CD4-positive, alpha-beta T cell treated with Interleukin-12 subunit alpha and Interleukin-12 subunit beta, for 1 hour (primary cell): ENCODE data around the gene NATD1.

ENCODE experiments used
- DNase-seq: peaks from one replicate; pipeline ENCODE4 v3.0.0-alpha.2; 2020

The NATD1 gene

GRCh38 chr17:21252796-21253645 lies at the start of gene NATD1:
TSS of gene NATD1 (minus strand) at chr17:21253410. CDS start at chr17:21253264, 146 bp downstream.
- DNase-seq = peak; percentile 84

GRCh38 chr17:21301593-21302550 lies 48.7 kb upstream of the NATD1 start:
- DNase-seq = no peak

GRCh38 chr17:21300601-21301571 lies 47.7 kb upstream of the NATD1 start:
- no peak for DNase-seq

- DNase-seq = no peak
These were observed 46.9 kb upstream of the NATD1 start for GRCh38 chr17:21299981-21300600.

GRCh38 chr17:21298983-21299519 lies 45.8 kb upstream of the NATD1 start:
- DNase-seq = no peak

GRCh38 chr17:21298056-21298982 lies 45.1 kb upstream of the NATD1 start:
- DNase-seq = no peak

- DNase-seq = no peak
These were observed 44.4 kb upstream of the NATD1 start for GRCh38 chr17:21297597-21297996.

- DNase-seq = no peak
These were observed 43.9 kb upstream of the NATD1 start for GRCh38 chr17:21297026-21297520.

GRCh38 chr17:21296097-21297025 lies 43.2 kb upstream of the NATD1 start:
- no peak for DNase-seq

GRCh38 chr17:21295036-21295952 lies 42.1 kb upstream of the NATD1 start:
- no peak for DNase-seq

- DNase-seq = no peak
These were observed 41.3 kb upstream of the NATD1 start for GRCh38 chr17:21294321-21295035.

- DNase-seq = no peak
These were observed 40.6 kb upstream of the NATD1 start for GRCh38 chr17:21293831-21294210.

- no peak for DNase-seq
These were observed 39.9 kb upstream of the NATD1 start for GRCh38 chr17:21292867-21293830.

GRCh38 chr17:21291862-21292261 lies 38.7 kb upstream of the NATD1 start:
- DNase-seq = no peak

GRCh38 chr17:21291357-21291756 lies 38.1 kb upstream of the NATD1 start:
- DNase-seq = no peak
